ENCODE results near the gene NCL. TPM values are rescaled to one million over a fixed set of nuclear protein-coding genes. Genes with fewer than 3 reads are reported as not detected.

Gene NCL
- polyA plus RNA-seq, 4 donors, result 89.2 to 493 (median 192) TPM

GRCh38 chr2:231490801-231491200 is 26.5 kb upstream of the NCL start:
- no peak for DNase-seq
- H3K4me1 ChIP-seq (ENCODE audit: control insufficient read depth in 3 of 3, insufficient read depth in 2 of 3, low read depth in 1 of 3, low read length in 2 of 3), result no peaks in the 10 kb centered on the region
- FAIRE-seq, result no peak
- no peaks in the 10 kb centered on the region for H3K27me3 ChIP-seq (ENCODE audit: control insufficient read depth in 3 of 3, insufficient read depth in 3 of 3, low read length in 3 of 3)
- H3K27ac ChIP-seq (ENCODE audit: low read depth in 1 of 3, low read length in 2 of 3), result no peak overlapping the region
- H3K4me3 ChIP-seq (ENCODE audit: low read depth in 1 of 3, low read length in 3 of 3), result no peak overlapping the region
- 90 to 95% (median 94%) methylated on average over 7 of the region's 7 CpGs for WGBS, 3 donors
- H3K9me3 ChIP-seq (ENCODE audit: control insufficient read depth in 2 of 2, insufficient read depth in 1 of 2, low read depth in 1 of 2, low read length in 1 of 2), result peaks cover 0 to 5% of the 10 kb centered on the region in 2 donors
- peaks cover 0 to 2% (median 0%) of the 10 kb centered on the region in 3 donors for H3K36me3 ChIP-seq (ENCODE audit: control insufficient read depth in 3 of 3, insufficient read depth in 2 of 3, low read depth in 1 of 3, low read length in 3 of 3)

GRCh38 chr2:231489990-231490389 is 25.7 kb upstream of the NCL start:
- H3K27me3 ChIP-seq (ENCODE audit: control insufficient read depth in 3 of 3, insufficient read depth in 3 of 3, low read length in 3 of 3), result no peaks in the 10 kb centered on the region
- no peak overlapping the region for H3K4me3 ChIP-seq (ENCODE audit: low read depth in 1 of 3, low read length in 3 of 3)
- no peak overlapping the region for H3K27ac ChIP-seq (ENCODE audit: low read depth in 1 of 3, low read length in 2 of 3)
- H3K4me1 ChIP-seq (ENCODE audit: control insufficient read depth in 3 of 3, insufficient read depth in 2 of 3, low read depth in 1 of 3, low read length in 2 of 3), result no peaks in the 10 kb centered on the region
- WGBS, 3 donors, result 85 to 94% (median 90%) methylated on average over 14 of the region's 14 CpGs
- peaks cover 0 to 5% of the 10 kb centered on the region in 2 donors for H3K9me3 ChIP-seq (ENCODE audit: control insufficient read depth in 2 of 2, insufficient read depth in 1 of 2, low read depth in 1 of 2, low read length in 1 of 2)
- H3K36me3 ChIP-seq (ENCODE audit: control insufficient read depth in 3 of 3, insufficient read depth in 2 of 3, low read depth in 1 of 3, low read length in 3 of 3), result peaks cover 0 to 2% (median 0%) of the 10 kb centered on the region in 3 donors
- DNase-seq (no peak), FAIRE-seq (no peak)

GRCh38 chr2:231488331-231488730 is 24.0 kb upstream of the NCL start:
- 80 to 90% (median 88%) methylated on average over 5 of the region's 5 CpGs for WGBS, 3 donors
- DNase-seq, result no peak
- Histone ChIP-seq H3K4me3 (ENCODE audit: low read depth in 1 of 3, low read length in 3 of 3) (no peak overlapping the region), H3K4me1 (ENCODE audit: control insufficient read depth in 3 of 3, insufficient read depth in 2 of 3, low read depth in 1 of 3, low read length in 2 of 3) (no peaks in the 10 kb centered on the region), H3K27ac (ENCODE audit: low read depth in 1 of 3, low read length in 2 of 3) (no peak overlapping the region), H3K9me3 (ENCODE audit: control insufficient read depth in 2 of 2, insufficient read depth in 1 of 2, low read depth in 1 of 2, low read length in 1 of 2) (peaks cover 0 to 5% of the 10 kb centered on the region in 2 donors), H3K36me3 (ENCODE audit: control insufficient read depth in 3 of 3, insufficient read depth in 2 of 3, low read depth in 1 of 3, low read length in 3 of 3) (peaks cover 0 to 2% (median 0%) of the 10 kb centered on the region in 3 donors), H3K27me3 (ENCODE audit: control insufficient read depth in 3 of 3, insufficient read depth in 3 of 3, low read length in 3 of 3) (no peaks in the 10 kb centered on the region)
- FAIRE-seq, result no peak

- Histone ChIP-seq H3K27ac (ENCODE audit: low read depth in 1 of 3, low read length in 2 of 3) (no peak overlapping the region), H3K36me3 (ENCODE audit: control insufficient read depth in 3 of 3, insufficient read depth in 2 of 3, low read depth in 1 of 3, low read length in 3 of 3) (peaks cover 0 to 2% (median 0%) of the 10 kb centered on the region in 3 donors), H3K4me3 (ENCODE audit: low read depth in 1 of 3, low read length in 3 of 3) (no peak overlapping the region), H3K27me3 (ENCODE audit: control insufficient read depth in 3 of 3, insufficient read depth in 3 of 3, low read length in 3 of 3) (no peaks in the 10 kb centered on the region), H3K9me3 (ENCODE audit: control insufficient read depth in 2 of 2, insufficient read depth in 1 of 2, low read depth in 1 of 2, low read length in 1 of 2) (peaks cover 0 to 5% of the 10 kb centered on the region in 2 donors), H3K4me1 (ENCODE audit: control insufficient read depth in 3 of 3, insufficient read depth in 2 of 3, low read depth in 1 of 3, low read length in 2 of 3) (peaks cover 0 to 5% (median 0%) of the 10 kb centered on the region in 3 donors)
- DNase-seq, result no peak
- FAIRE-seq, result no peak
- 89 to 97% (median 90%) methylated on average over 6 of the region's 6 CpGs for WGBS, 3 donors
These were observed 22.7 kb upstream of the NCL start for GRCh38 chr2:231486851-231487596.

- WGBS, 3 donors, result 58 to 80% (median 74%) methylated on average over 54 to 65 of the region's 65 CpGs
These were observed 19.4 kb upstream of the NCL start for GRCh38 chr2:231483398-231484329.

GRCh38 chr2:231482806-231483391 is 18.6 kb upstream of the NCL start:
- Histone ChIP-seq H3K27ac (ENCODE audit: low read depth in 1 of 3, low read length in 2 of 3) (peak overlapping the region; percentile 39 to 84 (median 47)), H3K36me3 (ENCODE audit: control insufficient read depth in 3 of 3, insufficient read depth in 2 of 3, low read depth in 1 of 3, low read length in 3 of 3) (no peaks in the 10 kb centered on the region), H3K4me3 (ENCODE audit: low read depth in 1 of 3, low read length in 3 of 3) (peak overlapping the region; percentile 35 to 43 (median 42)), H3K4me1 (ENCODE audit: control insufficient read depth in 3 of 3, insufficient read depth in 2 of 3, low read depth in 1 of 3, low read length in 2 of 3) (peaks cover 0 to 5% (median 0%) of the 10 kb centered on the region in 3 donors), H3K9me3 (ENCODE audit: control insufficient read depth in 2 of 2, insufficient read depth in 1 of 2, low read depth in 1 of 2, low read length in 1 of 2) (no peaks in the 10 kb centered on the region), H3K27me3 (ENCODE audit: control insufficient read depth in 3 of 3, insufficient read depth in 3 of 3, low read length in 3 of 3) (no peaks in the 10 kb centered on the region)
- peak; percentile 61 to 63 for DNase-seq
- WGBS, 3 donors, result 14 to 25% (median 17%) methylated on average over 28 to 36 of the region's 36 CpGs
- no peak for FAIRE-seq

More at GRCh38 chr2:231483398-231484329, 19.4 kb upstream of the NCL start:
- H3K27ac ChIP-seq (ENCODE audit: low read depth in 1 of 3, low read length in 2 of 3), result peak overlapping the region; percentile 39 to 84 (median 47)
- peak overlapping the region; percentile 35 to 43 (median 42) for H3K4me3 ChIP-seq (ENCODE audit: low read depth in 1 of 3, low read length in 3 of 3)
- peaks cover 0 to 5% (median 0%) of the 10 kb centered on the region in 3 donors for H3K4me1 ChIP-seq (ENCODE audit: control insufficient read depth in 3 of 3, insufficient read depth in 2 of 3, low read depth in 1 of 3, low read length in 2 of 3)
- H3K27me3 ChIP-seq (ENCODE audit: control insufficient read depth in 3 of 3, insufficient read depth in 3 of 3, low read length in 3 of 3), result no peaks in the 10 kb centered on the region
- DNase-seq, result peak in 1 of 2 donors; percentile 19
- no peak for FAIRE-seq
- H3K9me3 ChIP-seq (ENCODE audit: control insufficient read depth in 2 of 2, insufficient read depth in 1 of 2, low read depth in 1 of 2, low read length in 1 of 2), result no peaks in the 10 kb centered on the region
- no peaks in the 10 kb centered on the region for H3K36me3 ChIP-seq (ENCODE audit: control insufficient read depth in 3 of 3, insufficient read depth in 2 of 3, low read depth in 1 of 3, low read length in 3 of 3)

- Histone ChIP-seq H3K9me3 (ENCODE audit: control insufficient read depth in 2 of 2, insufficient read depth in 1 of 2, low read depth in 1 of 2, low read length in 1 of 2) (no peaks in the 10 kb centered on the region), H3K27ac (ENCODE audit: low read depth in 1 of 3, low read length in 2 of 3) (no peak overlapping the region), H3K4me3 (ENCODE audit: low read depth in 1 of 3, low read length in 3 of 3) (no peak overlapping the region), H3K36me3 (ENCODE audit: control insufficient read depth in 3 of 3, insufficient read depth in 2 of 3, low read depth in 1 of 3, low read length in 3 of 3) (no peaks in the 10 kb centered on the region), H3K4me1 (ENCODE audit: control insufficient read depth in 3 of 3, insufficient read depth in 2 of 3, low read depth in 1 of 3, low read length in 2 of 3) (peaks cover 0 to 5% (median 0%) of the 10 kb centered on the region in 3 donors), H3K27me3 (ENCODE audit: control insufficient read depth in 3 of 3, insufficient read depth in 3 of 3, low read length in 3 of 3) (no peaks in the 10 kb centered on the region)
- DNase-seq, result no peak
- FAIRE-seq, result no peak
- 81 to 91% (median 87%) methylated on average over 3 of the region's 3 CpGs for WGBS, 3 donors
These were observed 16.5 kb upstream of the NCL start for GRCh38 chr2:231480781-231481180.

GRCh38 chr2:231479455-231479854 is 15.2 kb upstream of the NCL start:
- DNase-seq, result no peak
- no peak for FAIRE-seq
- H3K4me3 ChIP-seq (ENCODE audit: low read depth in 1 of 3, low read length in 3 of 3), result no peak overlapping the region
- H3K36me3 ChIP-seq (ENCODE audit: control insufficient read depth in 3 of 3, insufficient read depth in 2 of 3, low read depth in 1 of 3, low read length in 3 of 3), result no peaks in the 10 kb centered on the region
- peaks cover 0 to 5% (median 0%) of the 10 kb centered on the region in 3 donors for H3K4me1 ChIP-seq (ENCODE audit: control insufficient read depth in 3 of 3, insufficient read depth in 2 of 3, low read depth in 1 of 3, low read length in 2 of 3)
- WGBS, 3 donors, result 86 to 92% (median 92%) methylated on average over 9 of the region's 9 CpGs
- no peaks in the 10 kb centered on the region for H3K9me3 ChIP-seq (ENCODE audit: control insufficient read depth in 2 of 2, insufficient read depth in 1 of 2, low read depth in 1 of 2, low read length in 1 of 2)
- H3K27me3 ChIP-seq (ENCODE audit: control insufficient read depth in 3 of 3, insufficient read depth in 3 of 3, low read length in 3 of 3), result no peaks in the 10 kb centered on the region
- H3K27ac ChIP-seq (ENCODE audit: low read depth in 1 of 3, low read length in 2 of 3), result no peak overlapping the region
